GM18907 (cell line): Measurements from ENCODE around the gene OPCML.

Source experiments
- ATAC-seq: cut with Tn5 transposase; IDR thresholded peaks from one replicate; pipeline ENCODE4 v1.9.1; 2021; ENCODE audit warnings: mild to moderate bottlenecking, moderate library complexity; ENCODE audit not compliant: unreplicated experiment

The OPCML gene

DNA sequence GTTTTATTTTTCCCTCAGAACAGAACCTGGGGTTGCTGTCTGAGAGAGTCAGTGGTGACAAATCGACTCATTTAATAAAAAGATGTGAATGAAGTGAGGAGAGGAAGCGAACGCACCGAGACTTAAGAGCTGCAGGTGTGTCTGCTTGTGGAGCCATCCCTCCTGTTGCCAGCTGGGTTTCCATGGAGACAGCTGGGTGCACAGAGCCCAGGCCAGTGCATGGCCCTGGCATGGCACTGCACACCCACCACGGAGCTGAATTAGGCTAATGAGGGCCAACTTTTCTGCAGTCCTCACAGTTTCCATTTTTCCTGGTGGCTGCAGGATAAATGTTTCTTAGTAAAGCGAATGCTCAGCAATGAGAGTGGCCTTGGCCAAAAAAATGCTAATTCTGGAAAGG, 750.2 kb downstream of the OPCML start:
- no peak for ATAC-seq

DNA sequence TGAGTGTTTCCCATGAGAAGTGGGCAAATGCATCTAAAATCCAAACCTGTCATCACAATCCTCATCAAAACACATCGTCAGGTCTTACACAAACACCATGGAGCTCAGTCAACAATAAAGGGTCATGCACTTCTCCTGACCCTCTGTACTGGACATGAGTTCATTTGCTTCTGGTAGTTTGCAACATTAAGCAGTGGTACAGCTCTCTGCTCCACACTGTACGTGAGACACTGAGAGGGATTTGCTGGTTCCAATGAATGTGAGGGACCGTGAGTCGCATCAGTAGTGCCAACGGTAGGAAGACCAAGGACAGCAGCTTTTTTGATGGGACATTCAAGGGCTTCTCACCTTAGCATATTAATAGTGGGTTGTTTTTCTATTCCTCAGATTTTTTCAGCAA, 752.3 kb downstream of the OPCML start:
- ATAC-seq = no peak

DNA sequence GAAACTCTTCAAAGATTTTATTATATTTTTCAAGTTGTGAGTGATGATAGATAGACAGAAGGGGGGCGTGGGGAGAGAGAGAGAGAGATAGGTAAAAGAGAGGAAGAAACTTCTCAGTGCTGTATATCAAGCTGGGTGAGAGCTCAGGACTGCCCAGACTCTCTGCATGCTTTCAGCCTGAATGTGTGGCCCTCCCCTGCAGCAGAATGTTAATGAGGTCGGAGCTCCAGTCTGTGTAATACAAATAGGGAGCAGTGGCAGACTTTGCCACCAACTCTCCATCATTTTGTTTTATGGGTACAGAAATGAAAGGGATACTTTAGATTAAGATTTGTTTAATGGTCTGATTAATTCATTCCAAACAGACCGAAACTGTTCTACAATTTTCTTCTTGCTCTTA, 752.8 kb downstream of the OPCML start:
- ATAC-seq = no peak

DNA sequence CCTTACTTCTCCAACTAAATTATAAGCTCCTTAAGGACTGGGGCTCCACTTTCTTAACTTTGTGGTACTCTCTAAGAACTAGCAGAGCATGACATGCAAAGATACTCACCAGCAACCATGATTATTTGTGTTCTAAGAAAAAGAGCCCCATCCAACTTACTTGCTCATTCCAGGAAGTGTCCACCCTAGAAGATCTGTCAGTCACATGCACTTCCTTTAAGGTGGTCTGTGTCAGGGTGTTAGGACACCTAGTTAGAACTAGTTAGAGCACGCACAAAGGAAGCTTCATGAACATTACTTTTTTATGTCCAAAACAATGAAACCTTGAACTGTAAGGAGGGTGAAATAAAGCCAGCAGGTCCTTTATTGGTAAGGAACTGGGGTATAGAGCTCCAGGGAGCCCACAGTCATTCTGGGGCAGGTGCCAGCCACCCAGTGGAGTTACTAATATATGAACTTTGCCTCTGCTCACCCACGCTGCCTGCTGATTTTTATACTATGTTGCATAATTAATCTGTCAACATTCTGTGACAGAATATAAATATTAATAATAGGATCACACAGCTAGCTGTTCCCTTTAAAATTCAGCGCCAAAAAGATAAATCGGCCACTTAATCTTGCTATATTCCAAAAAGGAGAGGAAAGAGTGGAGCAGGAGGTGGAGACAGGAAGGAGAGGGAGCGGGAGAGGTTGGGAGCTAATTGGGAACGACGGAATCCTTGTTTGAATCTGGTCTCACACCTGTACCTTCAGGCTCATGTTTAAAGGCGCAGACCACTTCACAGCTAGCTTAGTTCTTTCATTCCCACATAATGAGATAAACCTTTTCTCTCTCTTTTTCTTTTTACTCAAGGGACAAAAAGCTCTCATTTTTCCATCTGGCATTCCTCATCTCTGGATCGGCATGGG, 755.0 kb downstream of the OPCML start:
- no peak for ATAC-seq

DNA sequence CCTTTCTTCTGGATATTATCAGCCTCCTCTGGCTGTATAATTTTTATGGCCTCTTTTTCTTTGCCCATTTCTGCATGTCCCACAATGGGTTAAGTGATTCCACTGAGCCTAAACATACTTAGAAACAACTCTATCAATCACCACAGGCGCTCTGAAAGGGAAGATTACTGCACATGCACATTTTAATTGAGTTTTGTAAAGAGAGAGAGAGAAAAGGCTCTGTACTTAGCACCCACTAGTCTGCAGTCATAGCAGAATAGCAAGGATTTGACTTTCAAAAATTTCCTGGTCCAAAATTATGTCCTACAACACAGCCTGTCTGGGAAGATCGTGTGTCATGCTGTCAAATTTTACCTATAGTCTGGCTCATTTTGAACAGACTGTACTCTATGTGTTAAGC, 758.5 kb downstream of the OPCML start:
- ATAC-seq = no peak

DNA sequence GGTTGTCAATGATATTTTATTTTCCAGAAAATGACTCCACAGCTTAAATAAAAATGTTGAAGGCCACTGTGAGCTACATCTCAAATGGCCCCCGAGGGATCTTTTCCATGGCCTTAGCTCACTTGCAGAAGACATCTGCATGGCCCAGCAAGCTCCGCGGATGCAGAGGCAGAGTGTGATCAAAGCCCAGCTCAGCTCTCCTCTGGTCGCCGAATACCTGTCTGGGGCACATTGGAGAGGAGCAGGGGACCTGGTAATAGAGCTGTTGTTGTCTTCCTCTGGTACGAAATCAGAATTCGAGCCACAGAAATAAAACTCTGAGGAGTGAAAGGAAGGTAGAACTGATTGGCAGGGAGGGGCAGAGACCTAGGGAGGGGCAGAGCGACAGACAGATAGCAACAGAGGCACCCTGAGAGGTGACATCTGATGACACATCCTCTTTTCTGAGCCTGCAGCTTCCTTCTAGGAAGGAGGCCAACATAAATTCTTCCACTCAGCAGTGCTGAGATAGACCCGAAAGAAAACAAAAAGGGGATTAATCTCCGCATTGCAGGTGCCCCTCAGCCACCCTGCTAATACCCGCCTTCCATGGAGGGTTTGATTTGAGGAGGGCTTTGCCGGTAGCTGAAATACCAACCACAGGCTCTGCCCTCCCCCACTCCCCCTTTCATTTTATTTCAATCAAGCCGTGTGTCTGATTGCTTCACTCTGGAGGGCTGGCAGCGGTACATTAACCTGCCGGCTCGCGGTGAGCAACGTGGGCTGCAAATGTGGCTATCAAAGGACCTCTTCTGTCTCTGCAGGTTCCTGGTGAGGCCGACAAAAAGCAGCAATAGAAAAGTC, 759.4 kb downstream of the OPCML start:
- ATAC-seq = no peak

DNA sequence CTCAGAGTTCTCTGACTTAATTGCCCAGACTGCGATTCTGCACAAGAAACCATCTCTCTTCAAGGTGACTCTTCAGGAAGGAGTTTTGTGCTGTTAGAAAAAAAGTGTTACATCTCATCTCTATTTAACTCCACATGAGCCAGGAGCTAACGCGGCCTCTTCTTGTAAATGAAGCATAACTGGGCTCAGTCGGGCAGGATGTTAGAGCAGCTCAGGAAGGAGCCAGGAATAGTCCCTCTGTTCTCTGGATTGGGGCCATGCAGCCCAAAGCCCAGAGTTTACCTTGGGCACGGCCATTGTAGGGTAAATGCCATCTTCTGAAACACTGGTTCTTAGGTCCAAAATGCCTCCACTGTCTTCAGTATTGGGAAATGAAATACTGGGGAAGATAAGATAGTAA, 760.6 kb downstream of the OPCML start:
- ATAC-seq = no peak

DNA sequence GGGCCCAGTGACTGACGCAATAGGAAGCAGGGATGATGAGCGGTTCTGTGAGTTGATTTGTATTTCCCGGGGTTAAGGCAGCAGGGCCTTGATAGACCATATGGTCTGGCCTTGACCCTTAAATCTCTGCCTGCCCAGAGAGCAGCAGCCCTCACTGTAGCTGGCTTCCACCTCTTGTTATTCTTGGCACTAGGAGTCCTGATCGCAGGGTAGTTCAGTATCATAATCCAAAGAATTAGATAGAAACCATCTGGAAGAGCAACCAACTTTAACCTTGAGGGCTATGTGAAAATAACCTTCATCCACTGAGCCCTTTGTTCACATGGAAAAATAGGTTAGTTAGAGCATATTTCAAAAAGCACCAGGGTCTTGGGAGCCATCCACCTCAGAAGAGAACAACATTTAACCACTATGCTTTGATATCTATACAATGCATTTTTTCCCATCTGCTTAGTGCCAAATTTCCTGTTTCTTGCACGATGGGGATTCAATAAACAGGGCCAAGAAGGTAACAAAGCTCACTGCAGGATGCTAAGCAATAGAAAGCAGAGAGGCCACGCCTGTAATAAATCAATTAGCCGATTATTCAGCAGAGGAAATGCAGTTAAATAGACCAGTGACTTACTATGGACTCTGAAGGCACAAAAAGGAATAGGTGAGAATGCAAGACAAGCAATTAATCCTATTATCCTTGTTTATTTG, 761.3 kb downstream of the OPCML start:
- no peak for ATAC-seq

DNA sequence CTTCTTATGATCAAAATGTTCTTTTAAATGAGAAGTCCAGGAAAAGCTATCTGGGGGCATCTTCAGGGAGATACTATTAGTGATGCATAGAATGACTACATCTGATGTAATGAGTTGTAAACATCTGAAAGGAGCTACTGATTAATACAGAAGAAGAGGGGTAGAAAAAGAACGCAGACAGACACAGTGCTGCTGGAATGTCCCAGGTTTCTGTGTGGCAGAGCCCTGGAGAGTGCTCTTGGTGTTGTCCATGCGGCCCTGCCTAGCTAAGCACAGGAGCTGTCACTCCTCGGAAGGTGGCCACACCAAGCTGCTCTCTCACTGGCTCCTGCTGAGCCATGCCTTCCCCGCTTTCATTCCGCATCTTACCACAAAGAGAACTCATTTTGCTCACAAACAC, 768.8 kb downstream of the OPCML start:
- ATAC-seq = no peak

DNA sequence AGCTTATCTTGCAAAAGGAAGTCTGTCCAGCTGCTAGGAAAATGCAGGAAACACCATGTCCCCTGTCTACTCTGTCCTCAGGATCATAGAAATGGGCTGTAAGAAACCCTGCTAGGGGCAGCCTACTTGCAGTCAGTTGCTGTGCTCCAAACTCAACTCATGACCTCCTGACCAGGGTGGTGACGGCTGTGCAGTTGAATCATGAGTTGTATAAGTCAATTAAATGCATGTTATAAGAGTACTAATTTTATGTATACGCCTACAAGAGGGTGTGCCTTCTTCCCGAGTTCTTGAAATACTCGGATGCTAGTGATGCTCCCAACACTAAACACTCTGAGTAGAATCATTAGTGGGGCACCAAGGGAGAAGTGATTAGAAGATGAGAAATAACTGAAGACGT, 776.4 kb downstream of the OPCML start:
- no peak for ATAC-seq

DNA sequence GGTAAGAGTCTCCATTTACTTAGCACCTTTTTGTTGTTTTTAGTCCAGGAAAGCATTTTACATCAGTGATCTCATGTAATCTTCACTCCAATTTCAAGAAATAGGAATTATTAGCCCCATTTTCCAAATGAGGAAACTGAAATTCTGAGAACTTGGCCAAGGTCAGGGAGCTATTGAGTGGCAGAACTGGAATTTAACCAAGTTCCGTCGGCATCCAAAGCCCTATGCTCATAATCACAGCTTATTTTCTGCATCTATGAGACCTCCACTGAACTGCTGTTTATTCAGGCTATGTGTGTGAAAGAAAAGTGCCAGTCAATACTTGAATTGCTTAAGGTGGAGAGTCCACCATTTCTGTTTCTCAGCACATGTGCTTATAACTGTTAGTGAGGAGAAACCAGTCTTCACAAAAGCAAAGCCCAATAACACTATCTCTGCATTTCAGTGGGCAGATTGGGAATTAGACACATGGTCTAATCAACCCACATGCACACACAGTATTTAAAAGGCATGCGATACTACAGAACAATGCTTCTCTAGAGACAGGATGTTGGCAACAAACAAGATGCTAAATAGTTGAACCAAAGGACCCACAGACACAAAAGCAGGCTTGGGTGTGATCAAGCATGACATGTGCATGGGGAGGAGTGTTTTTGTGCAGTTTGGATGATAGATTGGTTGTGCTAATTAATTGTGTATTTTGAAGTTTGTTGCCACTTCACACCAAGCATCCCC, 780.6 kb downstream of the OPCML start:
- no peak for ATAC-seq

DNA sequence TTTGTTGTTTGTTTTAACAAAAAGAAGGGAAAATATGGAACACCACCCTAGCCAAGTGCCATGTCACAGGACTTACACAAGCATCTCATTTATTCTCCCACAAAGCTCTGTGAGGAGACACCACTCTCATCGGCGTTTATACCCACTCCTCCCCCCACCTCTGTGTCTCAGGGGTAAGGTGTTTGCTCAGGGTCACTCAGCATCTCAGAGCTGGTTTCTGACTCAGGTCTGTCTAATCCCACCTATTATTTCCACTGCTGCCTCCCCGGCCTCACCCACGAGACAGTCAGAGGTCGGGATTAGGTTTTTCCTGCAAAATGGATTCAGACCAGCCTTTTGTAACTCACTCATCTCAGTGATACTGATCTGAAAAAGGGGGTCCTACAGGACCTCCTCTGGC, 786.0 kb downstream of the OPCML start:
- no peak for ATAC-seq

DNA sequence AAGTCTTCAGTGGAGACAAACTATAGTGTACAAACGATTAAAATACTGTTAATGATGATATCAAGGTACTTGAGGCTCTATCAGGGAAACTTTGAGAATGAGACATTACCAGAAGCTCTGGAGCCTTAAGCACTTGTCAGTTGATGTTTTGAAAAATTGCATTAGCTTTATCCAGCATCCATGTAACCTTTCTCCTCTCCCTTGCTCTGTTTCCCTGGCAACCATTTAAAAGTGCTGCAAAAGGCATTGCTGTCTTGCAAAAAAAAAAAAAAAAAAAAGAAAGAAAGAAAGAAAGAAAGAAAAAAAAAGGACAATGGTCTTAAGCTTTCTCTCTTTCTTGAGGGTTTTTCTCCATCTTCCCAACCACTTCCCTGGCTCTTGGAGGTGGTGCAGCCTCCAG, 787.0 kb downstream of the OPCML start:
- no peak for ATAC-seq

DNA sequence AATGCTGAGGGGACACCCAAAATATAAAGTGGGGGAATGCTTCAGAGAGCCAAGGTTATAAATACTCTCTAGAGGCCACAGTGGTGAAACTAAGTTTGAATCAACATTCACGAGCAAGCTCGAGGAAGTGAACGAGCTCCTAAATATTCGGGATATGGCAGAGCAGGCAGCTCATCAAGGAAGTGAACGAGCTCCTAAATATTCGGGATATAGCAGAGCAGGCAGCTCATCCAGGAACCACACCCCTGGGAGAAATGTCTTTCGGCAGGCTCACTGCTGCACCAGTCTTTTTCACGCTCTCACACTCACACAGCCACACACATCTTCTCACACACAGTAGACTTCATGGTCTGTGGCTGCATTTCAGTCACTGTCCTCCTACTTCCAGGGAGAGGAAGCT, 787.5 kb downstream of the OPCML start:
- ATAC-seq = no peak

DNA sequence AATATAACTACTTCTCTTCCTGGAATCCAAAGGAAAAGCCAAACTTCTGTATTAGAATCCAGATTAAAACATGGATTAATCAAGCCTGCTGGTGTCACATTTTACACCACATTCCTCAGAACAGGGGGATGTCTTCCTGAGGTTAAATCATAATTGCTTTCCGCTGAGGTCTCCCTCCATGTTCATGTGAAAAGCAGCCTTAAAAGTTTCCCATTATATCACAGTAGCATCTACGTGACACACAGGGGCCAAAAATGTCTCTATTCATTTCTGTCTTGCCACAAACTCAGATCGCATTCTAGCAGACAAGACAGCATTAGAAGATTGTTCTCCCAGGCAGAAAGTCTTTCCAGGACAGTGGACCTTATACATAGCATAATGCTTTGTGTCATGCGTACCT, 788.7 kb downstream of the OPCML start:
- ATAC-seq = no peak

DNA sequence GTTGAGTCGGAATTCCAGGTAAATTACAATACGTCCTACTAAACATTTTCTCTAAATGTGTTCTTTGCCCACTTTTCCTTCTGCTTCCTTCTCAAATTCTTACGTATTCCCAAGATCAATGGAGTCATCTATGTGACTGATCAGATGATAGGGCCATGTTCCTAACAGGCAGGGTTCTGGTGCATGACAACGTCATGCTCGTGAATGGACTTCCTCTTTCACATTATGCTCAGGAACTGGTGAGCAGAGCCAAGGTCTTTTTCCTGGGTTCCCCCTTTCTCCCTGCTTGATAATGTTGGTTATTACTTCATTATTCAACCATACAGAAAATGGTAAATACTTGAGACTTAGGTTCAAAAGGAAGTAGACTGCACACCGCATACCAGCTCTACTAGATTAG, 789.4 kb downstream of the OPCML start:
- no peak for ATAC-seq

DNA sequence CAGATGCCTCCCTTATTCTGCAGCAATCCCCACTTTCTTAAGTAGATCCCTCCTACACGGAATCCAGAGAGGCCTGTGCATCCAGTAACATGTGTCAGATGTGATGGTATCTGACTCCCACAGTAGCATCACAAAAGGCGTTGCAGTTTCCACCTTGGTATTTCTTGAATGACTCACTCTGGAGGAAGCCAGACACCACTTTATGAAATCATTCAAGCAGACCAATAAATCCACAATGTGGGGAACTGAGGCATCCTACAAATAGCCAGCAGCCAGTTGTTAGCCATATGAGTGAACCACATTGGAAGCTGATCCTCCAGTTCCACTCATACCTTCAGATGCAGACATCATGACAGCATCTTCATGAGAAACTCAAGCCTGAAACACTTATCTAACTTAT, 798.1 kb downstream of the OPCML start:
- no peak for ATAC-seq

DNA sequence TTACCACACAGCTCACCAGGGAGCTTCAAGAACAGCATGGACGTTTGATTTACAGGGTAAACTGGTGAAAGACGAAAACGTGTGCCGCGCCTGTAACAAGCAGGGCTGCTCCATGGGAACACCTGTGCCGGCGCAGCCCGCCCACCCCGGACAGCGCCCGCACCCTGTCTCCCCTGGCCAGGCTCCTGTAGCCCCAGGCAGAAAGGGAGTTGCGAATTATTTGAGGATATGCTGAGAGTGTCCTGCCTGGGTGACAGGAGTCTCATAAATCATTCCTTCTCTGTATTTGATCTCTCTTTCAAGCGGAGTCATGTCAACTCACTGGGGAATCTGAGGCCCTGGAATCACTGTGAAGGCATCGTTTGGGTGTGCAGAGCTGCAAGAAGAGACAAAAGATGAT, 804.3 kb downstream of the OPCML start:
- no peak for ATAC-seq

DNA sequence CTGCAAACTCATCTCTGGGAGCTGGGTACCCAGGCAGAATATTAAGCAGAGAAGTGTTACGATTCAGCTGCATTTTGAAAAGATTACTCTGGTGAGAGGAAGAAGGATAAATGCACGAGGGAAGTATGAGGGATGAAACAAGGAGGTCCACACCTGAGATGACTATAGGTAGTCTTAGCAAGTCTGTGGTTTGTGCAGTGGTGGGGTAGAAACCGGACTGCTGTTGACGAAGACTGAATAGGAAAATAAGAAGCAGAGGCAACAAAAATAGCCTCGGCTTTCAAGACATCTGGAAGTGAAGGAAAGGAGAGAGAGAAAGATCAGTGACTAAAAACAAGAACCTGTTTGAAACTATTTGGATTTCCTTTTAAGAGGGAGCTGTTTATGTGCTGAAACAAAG, 810.8 kb downstream of the OPCML start:
- no peak for ATAC-seq

DNA sequence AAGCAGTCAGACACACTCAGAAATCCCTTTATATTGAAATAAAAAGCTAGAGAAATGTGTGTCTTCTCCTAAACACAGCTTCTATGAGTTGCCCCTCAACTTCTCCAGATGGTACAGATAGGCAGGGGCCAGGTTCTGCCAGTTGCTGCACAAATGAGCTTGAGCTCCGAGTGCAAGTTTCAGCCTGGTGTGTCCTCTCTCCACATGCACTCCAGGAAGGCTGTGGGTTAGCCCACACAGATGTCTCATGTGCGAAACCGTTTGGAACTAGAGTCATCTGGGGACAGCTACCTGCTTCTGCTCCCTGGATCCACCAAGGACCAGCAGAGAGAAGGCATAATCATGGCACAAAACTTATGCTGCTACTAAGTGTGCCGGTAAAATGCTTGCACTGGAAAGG, 812.6 kb downstream of the OPCML start:
- ATAC-seq = peak; percentile 1
